Loucy (cell line): ENCODE results near the gene SHISAL1.

Experiments used
- CTCF ChIP-seq: fragments of 200-600 bp; sonication (generic); conservative IDR thresholded peaks from 2 replicates; pipeline ENCODE4 v1.5.1; 2014; ENCODE audit warnings: mild to moderate bottlenecking, antibody characterized with exemption, low read length
- EZH2phosphoT487 ChIP-seq: fragments of 200-600 bp; IDR thresholded peaks from 2 replicates; pipeline ENCODE4 v1.6.1; 2018; ENCODE audit warnings: antibody characterized with exemption, mild to moderate bottlenecking, moderate library complexity, borderline replicate concordance

DNA sequence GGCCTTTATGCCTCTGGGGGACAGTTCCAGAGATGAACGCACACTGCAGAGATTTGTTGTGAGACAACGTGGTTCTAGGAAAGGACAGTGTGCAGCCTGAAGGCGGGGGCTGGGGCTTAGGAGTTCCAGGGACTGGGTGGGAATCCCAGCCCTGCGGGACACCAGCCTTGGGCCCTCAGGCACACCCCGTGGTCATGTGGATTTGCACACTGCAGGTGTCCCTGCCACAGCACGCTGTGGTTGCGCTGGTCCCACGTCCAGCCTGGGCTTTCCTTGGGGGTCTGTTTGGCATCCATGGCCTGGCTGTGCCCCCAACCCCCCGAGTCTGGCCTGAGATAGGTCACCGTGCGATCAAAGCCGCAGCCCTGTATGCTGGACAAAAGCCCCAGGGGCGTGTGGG is 7.3 kb downstream of the SHISAL1 start:
- TF ChIP-seq CTCF (no peak), EZH2phosphoT487 (no peak)
